Stimulated activated CD8-positive, alpha-beta memory T cell treated with anti-CD3 and anti-CD28 coated beads, Interleukin-15, amount 100 ng/mL, for 48 hours (primary cell): ENCODE results near the gene ATOH7.
"Not testable (repeated sequence)": the region's sequence is repeated elsewhere in the genome, so short reads cannot be mapped to it uniquely, and the experiment has no call there.

ENCODE experiments used
- DNase-seq, 2 donors: peaks; one replicate each; pipeline ENCODE4 v3.0.0-alpha.2; 2020; ENCODE audit warnings: low read depth in 2 of 2

Gene ATOH7

DNA sequence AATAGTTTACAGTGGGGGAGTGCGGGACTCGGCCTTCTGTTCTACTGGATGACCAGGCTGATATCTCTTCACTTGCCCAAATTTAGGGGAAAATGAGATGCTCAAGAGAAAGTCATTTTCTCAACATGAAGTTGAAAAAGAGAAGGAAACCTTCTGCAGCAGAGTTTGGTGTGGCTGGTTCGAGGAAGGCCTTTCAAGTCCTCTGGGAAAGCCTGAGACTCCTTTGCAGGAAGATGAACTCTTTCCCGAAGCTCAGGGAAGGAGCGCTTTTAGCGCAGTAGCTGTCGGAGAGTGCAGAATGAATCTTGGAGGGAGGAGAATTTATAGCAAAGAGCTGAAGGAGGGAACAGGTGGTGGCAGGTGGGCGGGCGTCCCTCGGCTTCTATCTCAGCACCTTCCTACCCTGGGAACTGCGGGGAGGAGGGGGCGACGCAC is at the start of gene ATOH7:
Gene ATOH7 (minus strand): TSS at position 297 of the 435 bp plus-strand sequence. CDS start 436 bp downstream, outside the sequence.
- DNase-seq: no peak

DNA sequence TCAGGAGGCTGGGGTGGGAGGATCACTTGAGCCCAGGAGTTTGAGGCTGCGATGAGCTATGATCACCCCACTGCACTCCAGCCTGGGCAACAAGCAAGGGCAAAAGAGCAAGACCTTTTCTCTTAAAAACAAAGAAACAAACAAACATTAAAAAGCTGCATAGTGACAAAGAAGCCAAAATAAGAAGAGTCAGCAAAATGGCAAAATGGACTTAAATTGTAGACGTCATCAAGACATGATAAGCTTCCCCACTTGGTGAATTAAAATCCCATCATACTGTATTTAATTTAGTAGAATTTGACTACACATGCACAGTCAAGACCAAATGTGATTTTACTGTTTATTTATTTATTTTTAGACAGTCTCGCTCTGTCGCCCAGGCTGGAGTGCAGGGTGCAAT is 48.8 kb upstream of the ATOH7 start:
- no peak for DNase-seq

- not testable (repeated sequence) for DNase-seq
Measured at GRCh38 chr10:68278906-68279753, 47.2 kb upstream of the ATOH7 start.

GRCh38 chr10:68277814-68278213 is 45.9 kb upstream of the ATOH7 start:
- not testable (repeated sequence) for DNase-seq

GRCh38 chr10:68276224-68276623 is 44.3 kb upstream of the ATOH7 start:
- DNase-seq: no peak

GRCh38 chr10:68275600-68276126 is 43.8 kb upstream of the ATOH7 start:
- no peak for DNase-seq

- DNase-seq: no peak
Measured at GRCh38 chr10:68272833-68273232, 40.9 kb upstream of the ATOH7 start.

DNA sequence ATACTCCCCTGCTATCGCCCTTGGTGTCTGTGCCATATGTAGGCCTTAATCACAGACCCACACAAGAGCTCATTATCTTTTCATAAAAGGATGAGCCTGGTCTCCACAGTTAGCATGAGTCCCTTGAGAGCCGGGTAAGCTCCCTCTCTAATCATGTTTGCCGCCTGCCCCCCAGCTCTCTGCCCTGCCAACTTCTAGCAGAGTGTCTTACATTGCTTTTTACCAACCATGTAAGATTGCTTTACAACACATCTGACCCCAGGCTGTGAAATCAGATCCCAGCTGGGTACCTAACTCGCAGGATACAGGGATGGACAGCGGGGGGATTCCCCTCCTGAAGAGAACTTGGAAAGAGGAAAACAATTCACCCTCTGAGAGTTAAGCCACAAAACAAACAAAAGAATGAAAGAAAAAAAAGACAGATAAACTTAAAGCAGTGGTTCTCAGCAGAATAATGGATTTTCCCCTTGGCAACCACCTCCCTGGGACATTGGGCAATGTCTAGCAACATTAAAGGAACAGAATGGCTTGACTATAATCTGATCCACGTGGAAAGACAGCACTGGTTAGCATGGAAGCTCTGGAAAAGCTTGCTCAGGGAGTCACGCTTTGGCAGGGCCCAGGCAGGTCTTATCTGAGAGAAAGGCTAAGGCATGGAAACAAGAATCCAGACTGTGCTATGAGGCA is 39.4 kb upstream of the ATOH7 start:
- DNase-seq: no peak

DNA sequence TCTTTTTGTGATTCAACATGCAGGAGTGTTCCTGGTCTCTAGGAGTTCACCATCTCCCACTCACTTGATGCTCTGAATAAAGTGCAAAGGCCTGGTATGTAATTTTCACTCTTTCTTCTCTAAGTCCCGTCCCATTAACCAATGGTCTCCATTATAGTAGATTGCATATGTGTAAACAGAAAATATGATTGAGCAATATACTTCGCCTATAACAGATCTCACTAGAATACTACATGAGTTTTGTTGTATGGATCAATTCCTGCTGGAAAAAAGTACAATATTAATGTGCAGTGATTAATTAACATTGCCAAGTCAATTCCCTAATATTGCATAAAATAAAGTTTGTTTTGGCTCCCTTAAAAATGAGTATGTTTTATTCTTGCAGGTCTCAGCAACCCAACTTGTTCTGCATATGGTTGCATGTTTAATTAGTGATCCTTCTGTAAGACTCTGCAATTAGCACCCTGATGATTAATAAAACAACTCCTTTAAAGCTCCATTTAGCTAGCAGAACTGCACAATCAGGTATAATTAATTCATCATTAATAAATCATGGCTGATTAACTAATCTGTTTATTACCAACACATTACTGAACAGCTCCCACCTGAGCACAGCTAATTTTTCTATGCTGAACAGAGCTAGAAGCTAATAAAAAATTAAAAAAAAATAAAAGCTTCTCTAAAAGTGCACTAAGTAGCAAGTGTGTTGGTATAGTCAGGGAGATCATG is 37.8 kb upstream of the ATOH7 start:
- no peak for DNase-seq

GRCh38 chr10:68261132-68261856 is 29.4 kb upstream of the ATOH7 start:
- no peak for DNase-seq

GRCh38 chr10:68253346-68253745 is 21.4 kb upstream of the ATOH7 start:
- no peak for DNase-seq

DNA sequence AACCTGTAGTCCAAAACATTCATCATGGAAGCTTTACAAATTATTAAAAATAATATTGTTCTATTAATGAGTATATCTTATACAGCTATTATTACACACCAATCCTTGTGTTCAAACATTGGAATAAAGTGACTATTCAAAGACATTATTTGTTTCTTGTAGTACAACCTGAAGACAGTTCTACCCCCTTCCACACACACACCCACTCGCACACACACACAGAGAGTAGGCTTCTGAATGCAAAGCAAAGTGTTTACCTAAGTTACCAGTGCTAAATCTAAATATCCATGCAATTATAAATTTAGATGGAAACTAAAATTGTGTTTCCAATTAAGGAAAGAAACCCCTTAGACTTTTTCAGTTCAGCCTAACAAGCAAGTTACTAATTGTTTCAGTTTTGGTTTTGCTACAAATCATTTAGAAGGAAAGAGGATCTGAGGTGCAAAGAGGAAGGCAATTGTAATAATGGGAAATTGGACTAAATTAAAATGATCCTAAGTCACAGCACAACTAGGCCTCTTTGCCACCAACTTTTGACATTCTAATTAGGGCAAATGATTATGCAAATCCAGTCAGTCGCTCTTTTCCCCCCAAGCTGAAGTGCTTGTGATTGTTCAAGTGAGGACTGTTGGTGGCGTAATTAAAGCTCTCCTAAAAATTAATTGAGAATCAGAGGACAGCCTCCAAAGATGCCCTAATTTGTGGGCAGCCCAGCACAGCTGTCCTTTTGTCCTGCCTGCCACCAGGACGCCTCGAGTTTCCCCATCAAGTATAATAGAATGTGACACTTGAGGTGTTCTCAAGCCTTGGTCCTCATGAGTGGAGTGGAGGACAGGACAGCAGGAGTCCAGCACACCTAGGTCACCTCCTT is 19.9 kb upstream of the ATOH7 start:
- no peak for DNase-seq

DNA sequence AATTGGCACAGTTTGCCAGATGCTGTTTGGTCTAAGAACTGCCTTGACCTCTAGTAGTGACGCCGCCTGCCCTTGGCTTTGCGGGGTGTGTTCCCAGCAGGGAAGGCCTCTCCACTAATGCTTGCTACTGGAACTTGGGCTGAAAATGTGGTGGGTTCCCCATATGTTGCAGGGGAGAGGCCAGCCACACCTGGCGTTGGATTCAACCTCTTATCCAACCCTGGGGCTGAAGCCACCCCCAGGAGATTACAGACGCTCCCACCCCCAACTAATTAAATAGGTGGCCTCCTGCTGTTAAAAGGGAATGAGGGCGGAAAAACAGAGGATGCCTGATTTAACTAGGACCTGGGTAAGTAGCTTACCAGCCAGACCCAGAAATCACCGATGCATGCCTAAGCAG is 19.2 kb upstream of the ATOH7 start:
- DNase-seq: no peak

DNA sequence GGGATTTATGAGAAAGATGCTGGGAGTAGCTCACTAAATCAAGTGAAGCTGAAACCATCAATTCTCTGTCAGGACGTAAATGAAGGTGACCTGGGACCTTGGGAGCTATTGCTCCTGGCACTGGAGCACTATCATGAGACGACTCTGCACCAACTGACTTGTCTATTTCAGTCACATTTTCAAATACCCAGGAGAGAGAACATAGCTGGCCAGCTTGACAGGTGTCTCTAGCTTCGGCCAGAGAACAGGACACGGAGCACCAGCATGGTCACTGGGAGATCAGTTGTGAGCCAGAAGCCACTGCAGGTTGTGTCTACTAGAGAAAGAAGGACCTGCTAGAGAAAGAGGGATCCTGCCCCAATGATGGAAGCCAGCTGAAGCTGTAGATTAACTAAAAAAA is 17.4 kb upstream of the ATOH7 start:
- DNase-seq: no peak

DNA sequence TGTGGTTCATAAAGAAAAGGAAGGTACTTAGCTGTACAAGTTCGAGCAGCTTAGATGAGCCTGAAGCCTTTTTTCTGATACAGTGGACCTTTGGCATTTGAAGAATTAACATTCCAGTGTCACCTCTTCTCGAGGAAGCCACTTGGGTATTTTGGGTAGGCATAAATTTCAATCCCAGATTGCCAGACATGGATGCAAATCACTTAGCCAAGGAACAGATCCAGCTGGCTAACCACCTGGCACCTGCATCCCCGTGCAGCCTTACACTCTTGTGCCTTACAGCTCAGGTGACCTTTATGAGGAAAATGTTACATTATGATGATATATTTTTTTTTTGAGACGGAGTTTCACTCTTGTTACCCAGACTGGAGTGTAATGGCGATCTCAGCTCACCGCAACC is 16.0 kb upstream of the ATOH7 start:
- DNase-seq: no peak

DNA sequence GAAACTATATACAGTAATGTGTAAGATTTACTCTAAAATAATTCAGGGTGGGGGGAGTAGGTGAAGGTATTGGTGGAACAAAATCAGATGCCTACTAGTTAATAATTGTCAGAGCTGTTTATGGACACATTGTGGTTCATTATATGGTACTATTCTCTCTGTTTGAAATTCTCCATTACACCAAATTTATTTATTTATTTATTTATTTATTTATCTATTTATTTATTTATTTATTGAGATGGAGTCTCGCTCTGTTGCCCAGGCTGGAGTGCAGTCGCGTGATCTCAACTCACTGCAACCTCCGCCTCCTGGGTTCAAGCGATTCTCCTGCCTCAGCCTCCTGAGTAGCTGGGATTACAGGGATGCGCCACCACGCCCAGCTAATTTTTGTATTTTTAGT is 14.5 kb upstream of the ATOH7 start:
- DNase-seq: not testable (repeated sequence)

DNA sequence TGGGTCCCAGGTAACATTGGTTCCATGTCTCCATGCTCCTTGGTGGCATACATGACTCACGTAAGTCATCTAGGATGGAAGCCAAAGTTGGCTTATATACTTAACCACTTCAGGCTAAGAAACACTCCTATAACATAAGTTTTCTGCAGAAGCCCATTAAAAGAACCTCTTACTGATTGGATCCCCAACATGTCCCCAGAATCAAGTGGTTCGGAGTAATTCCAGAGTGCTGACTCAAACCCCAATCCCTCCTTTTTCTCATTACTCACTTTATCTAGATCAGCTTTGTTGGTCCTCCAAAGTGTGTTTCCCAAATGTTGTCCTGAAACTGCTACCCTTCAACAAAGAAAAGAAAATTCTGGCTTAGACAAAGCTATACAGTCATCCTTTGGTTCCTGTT is 10.1 kb upstream of the ATOH7 start:
- no peak for DNase-seq

DNA sequence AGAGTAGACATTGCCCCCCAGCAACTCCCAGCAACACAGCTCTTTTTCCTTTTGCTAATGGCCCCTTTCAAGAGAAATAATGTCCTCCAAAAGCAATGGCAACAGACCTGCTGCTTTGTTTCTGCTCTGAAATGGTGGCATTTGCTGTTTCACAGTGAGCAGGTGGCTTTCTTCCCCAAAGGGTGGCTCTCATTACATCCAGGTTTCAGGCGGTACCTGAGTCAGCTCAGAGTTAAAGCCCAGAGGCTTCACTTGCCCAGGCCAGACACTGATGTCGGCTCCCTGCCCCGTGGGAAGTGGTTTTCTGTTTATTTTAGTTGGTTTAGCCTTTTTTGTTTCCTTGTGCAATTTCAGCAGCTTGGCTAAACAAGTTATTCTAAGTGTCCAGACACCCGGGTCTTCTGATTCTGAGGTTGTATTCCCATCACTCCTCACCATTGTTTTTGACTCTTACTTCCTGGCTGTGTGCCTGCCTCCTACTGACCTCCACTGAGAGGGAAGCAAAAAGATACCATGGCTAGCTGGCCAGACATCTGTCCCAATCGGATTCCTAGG is 7.8 kb upstream of the ATOH7 start:
- DNase-seq: no peak

- DNase-seq: no peak
Measured at GRCh38 chr10:68239069-68239468, 7.2 kb upstream of the ATOH7 start.

DNA sequence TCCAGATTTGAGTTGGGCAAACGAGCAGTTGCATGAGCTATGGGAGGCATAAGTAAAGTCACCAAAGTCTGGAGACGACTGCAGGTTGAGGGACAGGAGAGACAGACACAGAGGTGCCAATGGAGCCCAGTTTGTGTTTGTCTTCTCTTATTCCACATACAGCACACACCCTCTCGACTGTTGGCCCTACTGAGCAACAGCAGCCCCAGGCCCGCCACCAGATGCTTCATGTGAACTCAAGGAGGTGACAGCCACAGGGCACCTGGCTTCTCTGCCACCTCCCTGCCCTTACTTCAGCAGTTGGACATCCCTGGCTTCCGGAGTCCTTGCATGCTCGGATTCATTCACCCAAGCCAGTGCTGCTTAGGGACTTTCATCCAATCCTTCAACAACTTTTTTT is 6.5 kb upstream of the ATOH7 start:
- no peak for DNase-seq
